K562 (cell line): ENCODE measurements around the gene INSIG1. TPM values are rescaled to one million over a fixed set of nuclear protein-coding genes. Genes with fewer than 3 reads are reported as not detected.

Source experiments
- BCLAF1 ChIP-seq, 2 experiments: fragments of 450-650 bp in 1 of 2; IDR thresholded peaks; 2 replicates each; pipeline ENCODE4 v1.6.1; 2011 to 2017; ENCODE audit warnings: low read depth in 2 of 2, antibody characterized with exemption in 1 of 2, borderline replicate concordance in 1 of 2, low read length in 1 of 2, mild to moderate bottlenecking in 1 of 2, mixed read lengths in 1 of 2; ENCODE audit not compliant: control insufficient read depth in 1 of 2
- C11orf30 ChIP-seq: fragments of 450-650 bp; IDR thresholded peaks from 2 replicates; pipeline ENCODE4 v1.6.1; 2016; ENCODE audit warnings: low read depth, mild to moderate bottlenecking
- CBFA2T3 ChIP-seq: fragments of 450-650 bp; IDR thresholded peaks from 2 replicates; pipeline ENCODE4 v1.6.1; 2017
- CBX8 ChIP-seq: fragments of 200-600 bp; sonication (generic); IDR thresholded peaks from 2 replicates; pipeline ENCODE4 v1.6.1; 2012; ENCODE audit warnings: borderline replicate concordance, mixed run types, low read depth, mild to moderate bottlenecking, moderate library complexity, mixed read lengths, low read length, control low read depth, inconsistent platforms; ENCODE audit not compliant: poor library complexity, severe bottlenecking; ENCODE audit errors: extremely low read depth
- GATA2 ChIP-seq: sonication (generic); formaldehyde crosslinking; IDR thresholded peaks from 2 replicates; pipeline ENCODE4 v1.4.0; 2020; ENCODE audit warnings: mild to moderate bottlenecking, missing genetic modification reagents
- KAT2B ChIP-seq: IDR thresholded peaks from one replicate; pipeline ENCODE4 v1.6.1; 2012; ENCODE audit warnings: low read depth, mild to moderate bottlenecking, control low read depth, inconsistent platforms, low read length, moderate library complexity
- KDM5B ChIP-seq: fragments of 200-600 bp; sonication (generic); IDR thresholded peaks from 2 replicates; pipeline ENCODE4 v1.6.1; 2012; ENCODE audit warnings: low read depth, mild to moderate bottlenecking, moderate library complexity, low read length, control low read depth, inconsistent platforms; ENCODE audit not compliant: insufficient replicate concordance
- NCOA1 ChIP-seq: fragments of 450-650 bp; IDR thresholded peaks from 2 replicates; pipeline ENCODE4 v1.6.1; 2016; ENCODE audit warnings: low read depth
- POLR2AphosphoS2 ChIP-seq: IDR thresholded peaks from 2 replicates; pipeline ENCODE4 v1.6.1; 2012; ENCODE audit warnings: low read length, improper control_type of control experiment
- POLR2G ChIP-seq: fragments of 200-400 bp; formaldehyde crosslinking; IDR thresholded peaks from 2 replicates; pipeline ENCODE4 v1.6.1; 2017; ENCODE audit warnings: low read depth, mild to moderate bottlenecking, antibody characterized with exemption, low read length, moderate library complexity
- ZBTB7A ChIP-seq: IDR thresholded peaks from 2 replicates; pipeline ENCODE4 v1.6.1; 2011; ENCODE audit warnings: low read depth, mild to moderate bottlenecking, low read length, moderate library complexity, borderline replicate concordance; ENCODE audit not compliant: control insufficient read depth
- polyA plus RNA-seq, 8 experiments: library from polyadenylated mRNA; depleted of rRNA in 4 of 8; stranded (reverse) in 5 of 8; unstranded in 3 of 8; fragments of >200 nt; fragmentation: Nextera tagmentation in 2 of 8; fragmentation: Illumina TruSeq in 1 of 8; extraction: Ambion mirVana in 2 of 8; extraction: Trizol in 1 of 8; gene quantifications; 2 replicates each; pipeline versions ENCODE4 v1.2.1 to v1.2.3, GENCODE V29; 2011 to 2014; ENCODE audit warnings: inconsistent platforms in 1 of 8, missing spikeins in 1 of 8
- total RNA-seq, 7 experiments: library from RNA; depleted of rRNA in 6 of 7; stranded (reverse); fragments of >200 nt in 6 of 7; fragmentation: Illumina TruSeq in 2 of 7; extraction: Trizol in 2 of 7; gene quantifications; 2 replicates each; pipeline versions ENCODE4 v1.2.1 to v1.2.3, GENCODE V29; 2011 to 2021; ENCODE audit warnings: low replicate concordance in 1 of 7
- TF ChIP-seq, protein P1 (sequence below): fragments of 200-600 bp; sonication (generic); IDR thresholded peaks from one replicate; pipeline ENCODE4 v1.6.1; 2012; ENCODE audit warnings: mild to moderate bottlenecking, low read depth, low read length, inconsistent platforms

The INSIG1 gene
- total and polyA plus RNA-seq, 9 of the 15 experiments (the other 6 are each of a cell fraction or from before 2014, with no cell fraction given) = 57.1 to 787 (median 238) TPM

DNA sequence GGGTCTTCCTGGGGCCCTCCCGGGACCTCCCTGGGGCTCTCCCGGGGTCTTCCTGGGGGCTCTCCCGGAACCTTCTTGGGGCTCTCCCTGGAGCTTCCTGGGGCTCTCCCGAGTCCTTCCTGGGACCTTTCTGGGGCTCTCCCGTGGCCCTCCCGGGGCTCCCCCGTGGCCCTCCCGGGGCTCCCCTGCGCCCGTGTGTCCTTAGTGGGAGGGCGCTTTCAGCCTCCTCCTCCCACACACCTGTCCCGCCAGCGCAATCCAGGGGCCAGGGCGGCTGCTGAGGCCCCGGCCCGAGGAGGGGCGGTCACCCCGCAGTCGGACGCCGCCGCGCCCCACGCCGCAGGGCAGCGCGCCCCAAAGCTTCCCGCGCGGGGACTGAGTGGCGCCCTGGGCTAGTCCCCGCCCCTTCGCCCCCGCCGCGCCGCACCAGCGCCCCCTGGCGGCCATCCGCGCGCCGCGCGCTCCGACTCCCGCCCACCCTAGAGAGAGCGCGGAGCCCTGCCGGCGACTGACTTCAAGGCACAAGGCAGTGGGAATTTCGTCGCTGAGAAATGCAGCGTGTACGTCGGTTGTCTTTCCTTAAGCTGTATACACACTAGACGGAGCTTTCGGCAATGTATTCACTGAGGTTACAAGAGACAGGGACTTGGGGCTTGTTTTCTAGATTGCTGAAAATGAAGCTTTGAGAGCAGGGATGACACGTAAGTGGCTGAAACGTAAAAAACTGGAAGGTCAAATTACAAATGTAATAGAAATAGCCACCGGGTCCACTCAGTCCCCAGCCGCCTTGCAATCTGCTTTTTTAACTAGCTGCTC, 47.1 kb downstream of the INSIG1 start (continued):
- TF ChIP-seq, protein P1, sequence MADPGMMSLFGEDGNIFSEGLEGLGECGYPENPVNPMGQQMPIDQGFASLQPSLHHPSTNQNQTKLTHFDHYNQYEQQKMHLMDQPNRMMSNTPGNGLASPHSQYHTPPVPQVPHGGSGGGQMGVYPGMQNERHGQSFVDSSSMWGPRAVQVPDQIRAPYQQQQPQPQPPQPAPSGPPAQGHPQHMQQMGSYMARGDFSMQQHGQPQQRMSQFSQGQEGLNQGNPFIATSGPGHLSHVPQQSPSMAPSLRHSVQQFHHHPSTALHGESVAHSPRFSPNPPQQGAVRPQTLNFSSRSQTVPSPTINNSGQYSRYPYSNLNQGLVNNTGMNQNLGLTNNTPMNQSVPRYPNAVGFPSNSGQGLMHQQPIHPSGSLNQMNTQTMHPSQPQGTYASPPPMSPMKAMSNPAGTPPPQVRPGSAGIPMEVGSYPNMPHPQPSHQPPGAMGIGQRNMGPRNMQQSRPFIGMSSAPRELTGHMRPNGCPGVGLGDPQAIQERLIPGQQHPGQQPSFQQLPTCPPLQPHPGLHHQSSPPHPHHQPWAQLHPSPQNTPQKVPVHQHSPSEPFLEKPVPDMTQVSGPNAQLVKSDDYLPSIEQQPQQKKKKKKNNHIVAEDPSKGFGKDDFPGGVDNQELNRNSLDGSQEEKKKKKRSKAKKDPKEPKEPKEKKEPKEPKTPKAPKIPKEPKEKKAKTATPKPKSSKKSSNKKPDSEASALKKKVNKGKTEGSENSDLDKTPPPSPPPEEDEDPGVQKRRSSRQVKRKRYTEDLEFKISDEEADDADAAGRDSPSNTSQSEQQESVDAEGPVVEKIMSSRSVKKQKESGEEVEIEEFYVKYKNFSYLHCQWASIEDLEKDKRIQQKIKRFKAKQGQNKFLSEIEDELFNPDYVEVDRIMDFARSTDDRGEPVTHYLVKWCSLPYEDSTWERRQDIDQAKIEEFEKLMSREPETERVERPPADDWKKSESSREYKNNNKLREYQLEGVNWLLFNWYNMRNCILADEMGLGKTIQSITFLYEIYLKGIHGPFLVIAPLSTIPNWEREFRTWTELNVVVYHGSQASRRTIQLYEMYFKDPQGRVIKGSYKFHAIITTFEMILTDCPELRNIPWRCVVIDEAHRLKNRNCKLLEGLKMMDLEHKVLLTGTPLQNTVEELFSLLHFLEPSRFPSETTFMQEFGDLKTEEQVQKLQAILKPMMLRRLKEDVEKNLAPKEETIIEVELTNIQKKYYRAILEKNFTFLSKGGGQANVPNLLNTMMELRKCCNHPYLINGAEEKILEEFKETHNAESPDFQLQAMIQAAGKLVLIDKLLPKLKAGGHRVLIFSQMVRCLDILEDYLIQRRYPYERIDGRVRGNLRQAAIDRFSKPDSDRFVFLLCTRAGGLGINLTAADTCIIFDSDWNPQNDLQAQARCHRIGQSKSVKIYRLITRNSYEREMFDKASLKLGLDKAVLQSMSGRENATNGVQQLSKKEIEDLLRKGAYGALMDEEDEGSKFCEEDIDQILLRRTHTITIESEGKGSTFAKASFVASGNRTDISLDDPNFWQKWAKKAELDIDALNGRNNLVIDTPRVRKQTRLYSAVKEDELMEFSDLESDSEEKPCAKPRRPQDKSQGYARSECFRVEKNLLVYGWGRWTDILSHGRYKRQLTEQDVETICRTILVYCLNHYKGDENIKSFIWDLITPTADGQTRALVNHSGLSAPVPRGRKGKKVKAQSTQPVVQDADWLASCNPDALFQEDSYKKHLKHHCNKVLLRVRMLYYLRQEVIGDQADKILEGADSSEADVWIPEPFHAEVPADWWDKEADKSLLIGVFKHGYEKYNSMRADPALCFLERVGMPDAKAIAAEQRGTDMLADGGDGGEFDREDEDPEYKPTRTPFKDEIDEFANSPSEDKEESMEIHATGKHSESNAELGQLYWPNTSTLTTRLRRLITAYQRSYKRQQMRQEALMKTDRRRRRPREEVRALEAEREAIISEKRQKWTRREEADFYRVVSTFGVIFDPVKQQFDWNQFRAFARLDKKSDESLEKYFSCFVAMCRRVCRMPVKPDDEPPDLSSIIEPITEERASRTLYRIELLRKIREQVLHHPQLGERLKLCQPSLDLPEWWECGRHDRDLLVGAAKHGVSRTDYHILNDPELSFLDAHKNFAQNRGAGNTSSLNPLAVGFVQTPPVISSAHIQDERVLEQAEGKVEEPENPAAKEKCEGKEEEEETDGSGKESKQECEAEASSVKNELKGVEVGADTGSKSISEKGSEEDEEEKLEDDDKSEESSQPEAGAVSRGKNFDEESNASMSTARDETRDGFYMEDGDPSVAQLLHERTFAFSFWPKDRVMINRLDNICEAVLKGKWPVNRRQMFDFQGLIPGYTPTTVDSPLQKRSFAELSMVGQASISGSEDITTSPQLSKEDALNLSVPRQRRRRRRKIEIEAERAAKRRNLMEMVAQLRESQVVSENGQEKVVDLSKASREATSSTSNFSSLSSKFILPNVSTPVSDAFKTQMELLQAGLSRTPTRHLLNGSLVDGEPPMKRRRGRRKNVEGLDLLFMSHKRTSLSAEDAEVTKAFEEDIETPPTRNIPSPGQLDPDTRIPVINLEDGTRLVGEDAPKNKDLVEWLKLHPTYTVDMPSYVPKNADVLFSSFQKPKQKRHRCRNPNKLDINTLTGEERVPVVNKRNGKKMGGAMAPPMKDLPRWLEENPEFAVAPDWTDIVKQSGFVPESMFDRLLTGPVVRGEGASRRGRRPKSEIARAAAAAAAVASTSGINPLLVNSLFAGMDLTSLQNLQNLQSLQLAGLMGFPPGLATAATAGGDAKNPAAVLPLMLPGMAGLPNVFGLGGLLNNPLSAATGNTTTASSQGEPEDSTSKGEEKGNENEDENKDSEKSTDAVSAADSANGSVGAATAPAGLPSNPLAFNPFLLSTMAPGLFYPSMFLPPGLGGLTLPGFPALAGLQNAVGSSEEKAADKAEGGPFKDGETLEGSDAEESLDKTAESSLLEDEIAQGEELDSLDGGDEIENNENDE = no peak
- TF ChIP-seq KDM5B (peak; percentile 40), GATA2 (CRISPR knock-in tag) (no peak), POLR2AphosphoS2 (no peak), BCLAF1 (IDR thresholded peaks at IDR 0.05; ENCODE audit: borderline replicate concordance in 1 of 2, control insufficient read depth in 1 of 2, low read depth in 2 of 2, low read length in 1 of 2) (no peak), CBX8 (no peak), NCOA1 (no peak), C11orf30 (no peak), CBFA2T3 (no peak), KAT2B (no peak), ZBTB7A (peak; percentile 75; the same call in 1 of the 2 replicates), POLR2G (peak; percentile 77)
